GM10266 (cell line): ENCODE data around the gene TRIM44.

ENCODE experiments used
- DNase-seq: peaks from one replicate; pipeline ENCODE4 v3.0.0; 2012; ENCODE audit errors: extremely low spot score
- TF ChIP-seq, protein P1 (sequence below): IDR thresholded peaks from 2 replicates; pipeline ENCODE4 v1.5.1; 2012; ENCODE audit warnings: mild to moderate bottlenecking, low read depth; ENCODE audit not compliant: control insufficient read depth, insufficient read depth; ENCODE audit errors: missing control alignments

Gene TRIM44

DNA sequence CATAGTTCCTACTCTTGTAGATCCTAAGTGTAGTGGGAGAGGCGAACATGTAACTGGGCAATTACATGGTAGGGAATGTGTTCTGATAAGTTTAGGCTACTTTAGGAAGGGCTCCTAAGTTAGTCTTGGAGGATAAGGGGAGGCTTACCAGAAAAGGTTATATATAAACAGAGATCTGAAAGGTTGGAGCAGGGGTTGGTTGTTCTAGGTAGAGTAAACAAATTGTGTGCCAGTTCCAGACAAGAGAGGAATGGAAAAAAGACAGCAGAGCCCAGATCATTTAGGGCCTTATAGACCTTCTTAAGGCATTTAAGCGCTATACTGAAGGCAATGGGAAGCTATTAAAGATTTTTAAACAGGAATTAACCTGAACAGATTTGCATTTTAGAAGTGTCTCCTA lies 74.4 kb downstream of the TRIM44 start:
- no peak for DNase-seq
- TF ChIP-seq, protein P1, sequence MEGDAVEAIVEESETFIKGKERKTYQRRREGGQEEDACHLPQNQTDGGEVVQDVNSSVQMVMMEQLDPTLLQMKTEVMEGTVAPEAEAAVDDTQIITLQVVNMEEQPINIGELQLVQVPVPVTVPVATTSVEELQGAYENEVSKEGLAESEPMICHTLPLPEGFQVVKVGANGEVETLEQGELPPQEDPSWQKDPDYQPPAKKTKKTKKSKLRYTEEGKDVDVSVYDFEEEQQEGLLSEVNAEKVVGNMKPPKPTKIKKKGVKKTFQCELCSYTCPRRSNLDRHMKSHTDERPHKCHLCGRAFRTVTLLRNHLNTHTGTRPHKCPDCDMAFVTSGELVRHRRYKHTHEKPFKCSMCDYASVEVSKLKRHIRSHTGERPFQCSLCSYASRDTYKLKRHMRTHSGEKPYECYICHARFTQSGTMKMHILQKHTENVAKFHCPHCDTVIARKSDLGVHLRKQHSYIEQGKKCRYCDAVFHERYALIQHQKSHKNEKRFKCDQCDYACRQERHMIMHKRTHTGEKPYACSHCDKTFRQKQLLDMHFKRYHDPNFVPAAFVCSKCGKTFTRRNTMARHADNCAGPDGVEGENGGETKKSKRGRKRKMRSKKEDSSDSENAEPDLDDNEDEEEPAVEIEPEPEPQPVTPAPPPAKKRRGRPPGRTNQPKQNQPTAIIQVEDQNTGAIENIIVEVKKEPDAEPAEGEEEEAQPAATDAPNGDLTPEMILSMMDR, result no peak

DNA sequence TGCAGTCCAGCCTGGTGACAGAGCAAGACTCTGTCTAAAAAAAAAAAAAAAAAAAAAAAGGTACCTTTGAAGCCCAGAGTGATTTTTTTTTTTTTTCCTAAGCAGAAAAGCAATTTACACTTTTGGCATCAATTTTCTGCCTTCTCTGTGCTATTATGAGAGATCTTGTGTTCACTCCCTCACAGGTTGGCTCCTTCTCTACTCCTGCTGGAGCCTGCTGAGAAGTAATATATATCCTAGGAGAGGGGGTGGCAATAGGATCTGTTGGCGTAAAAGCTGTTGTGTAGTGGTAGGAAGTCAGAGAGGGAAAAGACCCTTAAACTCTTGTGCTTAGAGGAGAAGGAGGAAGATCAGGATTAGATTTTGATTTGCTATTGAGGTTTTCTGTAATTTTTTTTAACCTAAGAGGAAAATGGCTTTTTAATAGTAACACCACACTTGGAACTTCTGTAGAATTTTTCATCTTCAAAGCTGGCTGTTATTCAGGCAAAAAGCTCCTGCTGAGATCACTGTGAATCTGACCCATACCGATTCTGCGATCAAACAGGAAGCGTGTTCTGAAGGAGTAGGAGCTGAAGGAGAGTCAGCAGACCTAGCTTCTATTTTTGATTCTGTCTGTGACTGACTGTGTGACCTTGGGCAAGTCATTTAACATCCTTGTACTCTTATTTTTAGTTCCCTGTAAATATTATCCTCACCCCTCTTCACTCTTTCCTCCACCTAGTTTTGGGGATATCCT lies 77.7 kb downstream of the TRIM44 start:
- DNase-seq, result no peak
- TF ChIP-seq, protein P1, result no peak

DNA sequence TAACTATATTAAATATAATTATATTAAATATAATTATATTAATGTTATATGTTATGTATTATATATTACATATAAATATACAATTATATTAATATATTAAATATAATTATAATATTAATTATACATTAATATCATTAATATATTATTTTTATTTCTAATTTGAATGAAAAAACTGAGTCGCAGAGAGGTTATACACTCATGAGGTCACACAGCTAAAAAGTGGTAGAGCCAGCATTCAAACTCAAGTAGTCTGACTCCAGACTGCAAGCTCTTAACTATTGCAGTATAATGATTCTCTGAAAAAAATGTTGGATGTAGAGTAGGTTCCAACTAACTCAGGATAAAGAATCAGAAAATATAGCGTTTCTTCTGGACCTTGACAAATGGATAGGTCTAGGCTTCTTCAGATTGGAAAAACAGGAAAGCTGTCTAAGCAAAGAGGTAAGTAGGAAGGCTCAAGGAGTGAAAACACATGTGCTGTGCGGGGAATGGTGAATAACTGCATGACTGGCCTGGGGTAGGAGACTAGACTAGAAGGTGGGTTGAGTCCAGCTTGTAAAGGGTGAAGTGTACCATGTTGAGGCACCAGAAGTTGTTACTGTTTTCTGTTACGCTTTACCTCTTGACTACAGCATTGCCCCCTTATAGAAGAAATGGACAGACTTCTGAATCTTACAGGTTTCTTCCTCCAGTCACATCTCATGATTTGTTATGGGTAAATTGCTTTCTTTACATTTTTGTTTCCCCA lies 80.3 kb downstream of the TRIM44 start:
- no peak for DNase-seq
- TF ChIP-seq, protein P1, result no peak

DNA sequence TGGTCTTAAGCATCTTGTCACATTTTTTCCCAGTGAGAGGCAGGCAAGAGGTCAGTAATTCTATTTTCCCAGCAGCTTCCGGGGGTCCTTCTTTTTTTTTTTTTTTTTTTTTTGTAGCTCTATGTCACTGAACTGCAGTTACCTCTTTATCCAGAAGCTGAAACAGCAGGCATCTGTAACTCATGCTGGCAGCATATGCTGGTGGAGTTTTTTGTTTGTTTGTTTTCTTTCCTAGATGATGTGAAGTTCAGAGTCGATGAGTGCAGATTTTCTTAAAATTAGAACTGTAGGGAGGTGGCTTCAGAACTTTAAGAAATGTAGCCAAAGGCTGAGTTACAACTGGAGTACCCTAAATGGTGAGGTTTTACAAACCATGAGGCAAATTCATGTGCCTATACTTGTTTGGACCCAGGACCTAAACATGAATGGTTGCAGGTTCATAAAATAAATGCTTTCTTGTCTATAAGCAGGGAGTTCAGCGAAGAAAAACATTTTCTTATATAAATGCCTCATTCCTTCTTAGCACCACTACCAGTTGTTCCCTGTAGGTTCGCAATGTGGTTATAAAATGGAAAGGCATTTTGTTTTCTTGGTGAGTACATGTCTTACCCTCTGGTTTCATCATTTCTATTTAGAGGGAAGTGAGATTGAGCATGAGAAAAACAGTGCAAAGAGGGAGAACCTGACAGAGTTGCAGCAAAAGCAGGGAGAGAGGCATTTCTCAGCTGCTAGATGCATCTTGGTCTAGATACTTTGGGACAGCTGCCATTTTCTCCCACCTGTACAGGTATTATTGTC lies 84.0 kb downstream of the TRIM44 start:
- TF ChIP-seq, protein P1, result no peak
- peak; percentile 5 for DNase-seq

DNA sequence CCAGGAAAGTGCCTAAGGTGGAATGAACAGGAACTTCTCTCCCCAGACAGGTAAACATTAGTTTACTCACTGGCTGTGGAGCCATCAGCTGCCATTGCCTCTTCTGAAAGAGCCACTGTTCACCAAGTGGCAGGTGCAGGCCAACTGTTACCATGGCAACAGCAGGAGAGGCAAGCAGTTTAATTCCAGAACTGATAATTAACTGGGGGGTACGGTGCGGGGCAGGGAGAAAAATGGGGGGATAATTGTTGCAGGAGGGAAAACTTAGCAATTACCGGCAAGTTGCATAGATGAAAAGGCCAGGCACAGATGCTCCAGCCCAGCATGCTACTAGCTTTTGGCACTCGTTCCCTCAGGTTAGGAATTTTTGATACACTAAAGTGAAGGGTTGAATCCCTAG lies 85.1 kb downstream of the TRIM44 start:
- TF ChIP-seq, protein P1, result no peak
- DNase-seq, result no peak

DNA sequence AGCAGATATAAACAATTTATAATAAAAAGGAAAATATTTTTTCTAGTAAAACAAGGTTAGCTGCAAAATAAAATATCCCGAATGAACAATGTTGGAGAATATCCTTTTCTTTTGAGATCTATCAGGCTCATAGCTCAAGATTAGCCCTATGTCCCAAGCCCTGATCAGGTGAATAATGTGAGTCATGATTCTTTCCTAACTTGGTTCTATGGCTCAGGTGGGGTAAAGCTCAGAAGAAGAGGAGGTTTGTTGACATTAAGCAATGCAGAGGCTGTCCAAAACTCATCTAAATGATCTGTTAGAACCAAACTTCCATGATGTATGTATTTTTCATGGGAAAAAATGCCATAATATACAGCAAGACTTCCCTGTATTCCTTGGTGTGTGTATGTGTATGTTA lies 86.1 kb downstream of the TRIM44 start:
- no peak for DNase-seq
- TF ChIP-seq, protein P1, result no peak
